HCT116 (cell line): ENCODE measurements around the gene SLCO2A1. TPM values are rescaled to one million over a fixed set of nuclear protein-coding genes. Genes with fewer than 3 reads are reported as not detected.

Experiments used
- ATAC-seq: fragments of 200-7000 bp; cut with Tn5 transposase; 2 replicates; pipeline ENCODE4 v1.9.1; 2020; ENCODE audit warnings: mild to moderate bottlenecking, moderate library complexity
- BruUV-seq: library from RNA; stranded (reverse); fragments of 400-500 nt; replicated peaks from 2 replicates; lab custom pipeline; 2021; lab: Mats Ljungman, UMichigan
- CTCF ChIA-PET: fragments of 300-600 bp; sonication (Branson Sonifier 250); formaldehyde crosslinking; loops from one replicate; lab custom pipeline; 2021; ENCODE audit warnings: antibody characterized with exemption; lab: Charles Lee
- POLR2A ChIA-PET: fragments of 300-600, 350-600 bp; sonication (Branson Sonifier 250); formaldehyde crosslinking; loops from one replicate; lab custom pipeline; 2021; ENCODE audit warnings: antibody characterized with exemption; lab: Charles Lee
- RAD21 ChIA-PET, 2 experiments: fragments of 300-600 bp; sonication (Branson Sonifier 250); formaldehyde crosslinking; loops; one replicate each; lab custom pipeline; 2023; ENCODE audit warnings: low total read pairs in 2 of 2; ENCODE audit not compliant: uncharacterized antibody in 2 of 2, unreplicated experiment in 2 of 2, low non-redundant PET in 1 of 2; lab: Charles Lee
- DNase-seq: peaks from one replicate; pipeline ENCODE4 v3.0.0-alpha.2; 2010; ENCODE audit warnings: low read depth, low spot score
- H2AFZ ChIP-seq: fragments of 200-600 bp; shearing (Covaris generic), sonication (generic); 2 replicates; pipeline ENCODE4 v1.6.1; 2017; ENCODE audit warnings: low read depth, mixed run types, mixed read lengths, antibody characterized with exemption, low read length; ENCODE audit not compliant: poor library complexity, severe bottlenecking
- H3K27ac ChIP-seq: 2 replicates; pipeline ENCODE4 v1.5.1; 2012; ENCODE audit warnings: low read depth, low read length
- H3K27me3 ChIP-seq: fragments of 200-600 bp; sonication (generic); 2 replicates; pipeline ENCODE4 v1.6.1; 2016; ENCODE audit warnings: mixed run types, low read length, mixed read lengths; ENCODE audit not compliant: insufficient read depth
- H3K36me3 ChIP-seq, 2 experiments: fragments of 200-500 bp in 1 of 2; fragments of 200-600 bp in 1 of 2; sonication (Bioruptor generic) in 1 of 2; sonication (generic) in 1 of 2; 2 replicates each; pipeline versions ENCODE4 v1.5.1 to v1.6.1; 2014 to 2016; ENCODE audit warnings: low read length in 2 of 2, inconsistent platforms in 1 of 2, mixed read lengths in 1 of 2, mixed run types in 1 of 2; ENCODE audit not compliant: insufficient read depth in 2 of 2, control insufficient read depth in 1 of 2
- H3K4me1 ChIP-seq, 2 experiments: fragments of 200-600 bp in 1 of 2; sonication (generic) in 1 of 2; 2 replicates each; pipeline versions ENCODE4 v1.5.1 to v1.6.1; 2012 to 2017; ENCODE audit warnings: low read length in 2 of 2, inconsistent platforms in 1 of 2, mild to moderate bottlenecking in 1 of 2, mixed read lengths in 1 of 2, mixed run types in 1 of 2, moderate library complexity in 1 of 2; ENCODE audit not compliant: insufficient read depth in 2 of 2, control insufficient read depth in 1 of 2
- H3K4me2 ChIP-seq: fragments of 200-600 bp; sonication (generic); 2 replicates; pipeline ENCODE4 v1.6.1; 2017; ENCODE audit warnings: mixed run types, low read length, mixed read lengths
- H3K4me3 ChIP-seq, 2 experiments: fragments of 200-600 bp in 1 of 2; sonication (generic) in 1 of 2; replicated peaks in 1 of 2; 2 replicates each; pipeline ENCODE4 v1.5.1; 2011 to 2016; ENCODE audit warnings: low read length in 2 of 2, control low read depth in 1 of 2, low read depth in 1 of 2, mild to moderate bottlenecking in 1 of 2, mixed read lengths in 1 of 2, mixed run types in 1 of 2
- H3K79me2 ChIP-seq: fragments of 200-600 bp; sonication (generic); 2 replicates; pipeline ENCODE4 v1.6.1; 2017; ENCODE audit warnings: mild to moderate bottlenecking, mixed run types, low read length, moderate library complexity, mixed read lengths; ENCODE audit not compliant: insufficient read depth
- H3K9ac ChIP-seq: fragments of 200-600 bp; sonication (generic); 2 replicates; pipeline ENCODE4 v1.6.1; 2016; ENCODE audit warnings: low read length, mixed read lengths
- H3K9me2 ChIP-seq: fragments of 200-600 bp; sonication (generic), shearing (Covaris generic); 2 replicates; pipeline ENCODE4 v1.6.1; 2017; ENCODE audit warnings: mixed run types, mild to moderate bottlenecking, moderate library complexity; ENCODE audit not compliant: insufficient read depth
- H3K9me3 ChIP-seq, 2 experiments: fragments of 200-500 bp in 1 of 2; fragments of 200-600 bp in 1 of 2; sonication (Bioruptor generic) in 1 of 2; sonication (generic) in 1 of 2; 2 replicates each; pipeline ENCODE4 v1.6.1; 2014 to 2017; ENCODE audit warnings: low read length in 2 of 2, mixed read lengths in 2 of 2, inconsistent platforms in 1 of 2, low read depth in 1 of 2, mild to moderate bottlenecking in 1 of 2, mixed run types in 1 of 2, moderate library complexity in 1 of 2; ENCODE audit not compliant: control insufficient read depth in 1 of 2, insufficient read depth in 1 of 2
- H4K20me1 ChIP-seq: fragments of 200-600 bp; sonication (generic), shearing (Covaris generic); 2 replicates; pipeline ENCODE4 v1.6.1; 2017; ENCODE audit warnings: mixed run types, mild to moderate bottlenecking, moderate library complexity; ENCODE audit not compliant: insufficient read depth
- CEBPB ChIP-seq: IDR thresholded peaks from 2 replicates; pipeline ENCODE4 v1.6.1; 2012; ENCODE audit warnings: low read depth
- EGR1 ChIP-seq: IDR thresholded peaks from 2 replicates; pipeline ENCODE4 v1.6.1; 2012; ENCODE audit warnings: low read depth
- ELF1 ChIP-seq: IDR thresholded peaks from 2 replicates; pipeline ENCODE4 v1.6.1; 2012; ENCODE audit warnings: low read depth, borderline replicate concordance
- FOSL1 ChIP-seq: IDR thresholded peaks from 2 replicates; pipeline ENCODE4 v1.6.1; 2012; ENCODE audit warnings: low read depth
- SRF ChIP-seq: IDR thresholded peaks from 2 replicates; pipeline ENCODE4 v1.6.1; 2012; ENCODE audit warnings: low read depth
- TCF7L2 ChIP-seq: IDR thresholded peaks from 2 replicates; pipeline ENCODE4 v1.7.0; 2011; ENCODE audit warnings: borderline replicate concordance, inconsistent platforms; ENCODE audit not compliant: insufficient read depth, insufficient read length; ENCODE audit errors: extremely low read depth
- ZBTB33 ChIP-seq: IDR thresholded peaks from 2 replicates; pipeline ENCODE4 v1.6.1; 2011; ENCODE audit warnings: mild to moderate bottlenecking, low read length, moderate library complexity; ENCODE audit not compliant: insufficient replicate concordance; ENCODE audit errors: extremely low read depth
- intact Hi-C: fragments of 100-400 bp; cut with micrococcal nuclease; formaldehyde crosslinking; loops from 2 replicates; pipeline ENCODE4 v1.10.0; 2022
- total RNA-seq: library from RNA; stranded (reverse); gene quantifications from one replicate; pipeline ENCODE4 v1.2.1, GENCODE V29; 2021; ENCODE audit not compliant: unreplicated experiment

Gene SLCO2A1
- total RNA-seq, 1 experiment from 2014 or later = 0.52 TPM

- H4K20me1 ChIP-seq = no peaks in the 10 kb centered on the region
- no peaks in the 10 kb centered on the region for H3K79me2 ChIP-seq
- no peaks in the 10 kb centered on the region for H3K27me3 ChIP-seq
- no peaks in the 10 kb centered on the region for H3K9me2 ChIP-seq
- no TSS peak for BruUV-seq
- no peak overlapping the region for H3K27ac ChIP-seq
- H3K4me1 ChIP-seq = no peaks in the 10 kb centered on the region
- no peaks in the 10 kb centered on the region for H3K36me3 ChIP-seq
- no peak overlapping the region for H3K9ac ChIP-seq
- intact Hi-C loops = no loop called here
- ATAC-seq (no peak), DNase-seq (no peak)
- ChIA-PET RAD21 (no interaction called here), CTCF (no interaction called here), POLR2A (no interaction called here)
- H3K4me3 ChIP-seq = no peak overlapping the region
- H3K9me3 ChIP-seq = no peaks in the 10 kb centered on the region
- TF ChIP-seq SRF = no peak
- no peak for TF ChIP-seq TCF7L2
- no peak for TF ChIP-seq ELF1
- no peak for TF ChIP-seq CEBPB
- no peak for TF ChIP-seq FOSL1
- no peak for TF ChIP-seq ZBTB33
- TF ChIP-seq EGR1 = no peak
- H3K4me2 ChIP-seq = no peak overlapping the region
- H2AFZ ChIP-seq = no peak overlapping the region
Measured at GRCh38 chr3:134074790-134075567, 45.3 kb upstream of the SLCO2A1 start.
